Endothelial cell (in vitro differentiated cells): Measurements from ENCODE around the gene ZFP82. TPM values are rescaled to one million over a fixed set of nuclear protein-coding genes. Genes with fewer than 3 reads are reported as not detected.

Source experiments
- DNase-seq: peaks from one replicate; pipeline ENCODE4 v3.0.0; 2021; ENCODE audit warnings: low spot score
- H3K27ac Mint-ChIP-seq: one replicate; pipeline ENCODE4 v1.8.0; 2021; ENCODE audit warnings: mixed read lengths, inconsistent platforms; ENCODE audit not compliant: unreplicated experiment
- H3K27me3 Mint-ChIP-seq: one replicate; pipeline ENCODE4 v1.8.0; 2021; ENCODE audit warnings: mild to moderate bottlenecking, moderate library complexity, mixed read lengths, inconsistent platforms; ENCODE audit not compliant: unreplicated experiment
- H3K36me3 Mint-ChIP-seq: one replicate; pipeline ENCODE4 v1.8.0; 2021; ENCODE audit warnings: mild to moderate bottlenecking, low read depth, mixed read lengths, inconsistent platforms; ENCODE audit not compliant: unreplicated experiment
- H3K4me1 Mint-ChIP-seq: one replicate; pipeline ENCODE4 v1.8.0; 2021; ENCODE audit warnings: mild to moderate bottlenecking, mixed read lengths, inconsistent platforms; ENCODE audit not compliant: unreplicated experiment
- H3K4me3 Mint-ChIP-seq: one replicate; pipeline ENCODE4 v1.8.0; 2021; ENCODE audit warnings: mild to moderate bottlenecking, mixed read lengths, inconsistent platforms; ENCODE audit not compliant: unreplicated experiment
- H3K9me3 Mint-ChIP-seq: one replicate; pipeline ENCODE4 v1.8.0; 2021; ENCODE audit warnings: mixed read lengths, inconsistent platforms; ENCODE audit not compliant: unreplicated experiment
- CTCF ChIP-seq: fragments of 200-600 bp; sonication (generic); IDR thresholded peaks from one replicate; pipeline ENCODE4 v1.5.0; 2021; ENCODE audit warnings: antibody characterized with exemption; ENCODE audit not compliant: unreplicated experiment
- total RNA-seq: library from RNA; stranded (reverse); fragmentation: NEBNext Ultra II Directional; extraction: Animal tissue kit (Norgen Biotek cat#: 25700); gene quantifications from one replicate; pipeline ENCODE4 v1.2.1, GENCODE V29; 2021; ENCODE audit not compliant: unreplicated experiment

The ZFP82 gene
- total RNA-seq, 1 donor from 2014 or later, result 11.5 TPM

GRCh38 chr19:36417752-36418286, 625 bp downstream of the ZFP82 start:
- Mint-ChIP-seq H3K27me3 (peaks cover 8% of the 10 kb centered on the region), H3K27ac (peak overlapping the region; percentile 88), H3K36me3 (peaks cover 23% of the 10 kb centered on the region), H3K9me3 (no peaks in the 10 kb centered on the region), H3K4me1 (peaks cover 18% of the 10 kb centered on the region), H3K4me3 (peak overlapping the region; percentile 96)
- DNase-seq, result peak; percentile 6
- TF ChIP-seq CTCF, result no peak

GRCh38 chr19:36409841-36410240, 8.6 kb downstream of the ZFP82 start:
- DNase-seq, result no peak
- H3K27me3 Mint-ChIP-seq, result no peaks in the 10 kb centered on the region
- no peak overlapping the region for H3K27ac Mint-ChIP-seq
- H3K36me3 Mint-ChIP-seq, result peaks cover 51% of the 10 kb centered on the region
- peaks cover 5% of the 10 kb centered on the region for H3K9me3 Mint-ChIP-seq
- TF ChIP-seq CTCF, result no peak
- peak overlapping the region; percentile 33 for H3K4me3 Mint-ChIP-seq
- peaks cover 11% of the 10 kb centered on the region for H3K4me1 Mint-ChIP-seq

- no peak for DNase-seq
- TF ChIP-seq CTCF, result no peak
- Mint-ChIP-seq H3K36me3 (peaks cover 58% of the 10 kb centered on the region), H3K4me3 (peak overlapping the region; percentile 78), H3K27ac (peak overlapping the region; percentile 51), H3K4me1 (peaks cover 13% of the 10 kb centered on the region), H3K27me3 (no peaks in the 10 kb centered on the region), H3K9me3 (peaks cover 5% of the 10 kb centered on the region)
Measured at GRCh38 chr19:36408101-36408500, 10.3 kb downstream of the ZFP82 start.

- H3K36me3 Mint-ChIP-seq, result peaks cover 64% of the 10 kb centered on the region
- peaks cover 13% of the 10 kb centered on the region for H3K4me1 Mint-ChIP-seq
- no peak for TF ChIP-seq CTCF
- H3K4me3 Mint-ChIP-seq, result peak overlapping the region; percentile 34
- no peak for DNase-seq
- H3K9me3 Mint-ChIP-seq, result peaks cover 5% of the 10 kb centered on the region
- H3K27me3 Mint-ChIP-seq, result no peaks in the 10 kb centered on the region
- H3K27ac Mint-ChIP-seq, result no peak overlapping the region
Measured at GRCh38 chr19:36404498-36404897, 13.9 kb downstream of the ZFP82 start.

- no peak overlapping the region for H3K27ac Mint-ChIP-seq
- H3K4me3 Mint-ChIP-seq, result peak overlapping the region; percentile 73
- no peaks in the 10 kb centered on the region for H3K27me3 Mint-ChIP-seq
- no peak for TF ChIP-seq CTCF
- peaks cover 74% of the 10 kb centered on the region for H3K36me3 Mint-ChIP-seq
- peaks cover 4% of the 10 kb centered on the region for H3K4me1 Mint-ChIP-seq
- no peak for DNase-seq
- H3K9me3 Mint-ChIP-seq, result peaks cover 10% of the 10 kb centered on the region
Measured at GRCh38 chr19:36401475-36401874, 17.0 kb downstream of the ZFP82 start.
